DMS153 treated with DMSO at 0.1 percent for 48 hours (cell line): Measurements from ENCODE around the gene RHOB.
"Not testable (repeated sequence)": the region's sequence is repeated elsewhere in the genome, so short reads cannot be mapped to it uniquely, and the experiment has no call there.

Experiments used
- DNase-seq: peaks from one replicate; lab custom pipeline; 2025; ENCODE audit not compliant: unreplicated experiment; lab: John Stamatoyannopoulos, UW

RHOB gene

GRCh38 chr2:20490300-20491181, 43.7 kb downstream of the RHOB start:
- no peak for DNase-seq

GRCh38 chr2:20491739-20492531, 45.1 kb downstream of the RHOB start:
- no peak for DNase-seq

GRCh38 chr2:20493095-20493494, 46.2 kb downstream of the RHOB start:
- DNase-seq = not testable (repeated sequence)

- DNase-seq = no peak
Observed at GRCh38 chr2:20494241-20494640, 47.4 kb downstream of the RHOB start.

- no peak for DNase-seq
Observed at GRCh38 chr2:20496076-20496872, 49.4 kb downstream of the RHOB start.

GRCh38 chr2:20496942-20497341, 50.1 kb downstream of the RHOB start:
- no peak for DNase-seq
